GM12878 (cell line): ENCODE results near the gene MRPS27. TPM values are rescaled to one million over a fixed set of nuclear protein-coding genes. Genes with fewer than 3 reads are reported as not detected.

Experiments used
- ATAC-seq: fragments of 200-7000 bp; cut with Tn5 transposase; 3 replicates; pipeline ENCODE4 v1.9.1; 2020; ENCODE audit warnings: mild to moderate bottlenecking, moderate library complexity
- BruUV-seq: library from RNA; stranded (reverse); fragments of 400-500 nt; replicated peaks from 2 replicates; lab custom pipeline; 2021; lab: Mats Ljungman, UMichigan
- CTCF ChIA-PET: fragments of 300-600 bp; sonication (Branson Sonifier 250); formaldehyde crosslinking; extraction: SDS; loops from one replicate; lab custom pipeline; 2021; ENCODE audit warnings: inconsistent platforms; lab: Yijun Ruan, JAX
- POLR2A ChIA-PET: fragments of 350-600 bp; formaldehyde crosslinking; extraction: SDS; loops from one replicate; lab custom pipeline; 2021; ENCODE audit warnings: inconsistent platforms; lab: Charles Lee
- RAD21 ChIA-PET: fragments of 300-600 bp; sonication (Branson Sonifier 250); formaldehyde crosslinking; loops from one replicate; lab custom pipeline; 2023; ENCODE audit warnings: antibody characterized with exemption; ENCODE audit not compliant: unreplicated experiment; lab: Charles Lee
- SMC1A ChIA-PET: fragments of 300-600 bp; sonication (Branson Sonifier 250); formaldehyde crosslinking; loops from one replicate; lab custom pipeline; 2023; ENCODE audit not compliant: unreplicated experiment, uncharacterized antibody; lab: Charles Lee
- DNase-seq: peaks from one replicate; pipeline ENCODE4 v3.0.0-alpha.2; 2011; ENCODE audit warnings: low read depth, low spot score
- FAIRE-seq: peaks from 3 replicates; lab custom pipeline; 2011; peaks lifted over from hg19 to GRCh38; lab: Jason Lieb, UNC
- H2AFZ ChIP-seq: 2 replicates; pipeline ENCODE4 v1.6.0; 2011; ENCODE audit warnings: low read depth, low read length, control low read depth; ENCODE audit not compliant: control insufficient read depth
- H3K27ac ChIP-seq: 2 replicates; pipeline ENCODE4 v1.5.1; 2011; ENCODE audit warnings: control low read depth; ENCODE audit not compliant: control insufficient read depth, insufficient read depth
- H3K27me3 ChIP-seq, 2 experiments: replicated peaks in 1 of 2; 2 replicates each; pipeline versions ENCODE4 v1.6.0 to v1.6.1; 2011; ENCODE audit warnings: low read length in 1 of 2; ENCODE audit not compliant: control insufficient read depth in 2 of 2, insufficient read depth in 2 of 2
- H3K36me3 ChIP-seq, 2 experiments: 2 replicates each; pipeline ENCODE4 v1.5.1; 2011; ENCODE audit warnings: low read length in 1 of 2; ENCODE audit not compliant: control insufficient read depth in 2 of 2, insufficient read depth in 2 of 2
- H3K4me1 ChIP-seq: 2 replicates; pipeline ENCODE4 v1.6.1; 2011; ENCODE audit warnings: mild to moderate bottlenecking, low read length, moderate library complexity, mixed read lengths; ENCODE audit not compliant: control insufficient read depth, insufficient read depth
- H3K4me2 ChIP-seq: 2 replicates; pipeline ENCODE4 v1.6.0; 2011; ENCODE audit warnings: control low read depth; ENCODE audit not compliant: control insufficient read depth, insufficient read depth
- H3K4me3 ChIP-seq: fragments of 200-600 bp; sonication (generic); 2 replicates; pipeline ENCODE4 v1.5.1; 2016
- H3K79me2 ChIP-seq: 2 replicates; pipeline ENCODE4 v1.6.0; 2011; ENCODE audit warnings: low read length; ENCODE audit not compliant: control insufficient read depth, insufficient read depth
- H3K9ac ChIP-seq: 2 replicates; pipeline ENCODE4 v1.8.0; 2011; ENCODE audit warnings: low read length, control low read depth, mixed read lengths; ENCODE audit not compliant: control insufficient read depth, insufficient read depth
- H3K9me3 ChIP-seq: replicated peaks from 3 replicates; pipeline ENCODE4 v1.5.1; 2011; ENCODE audit warnings: mild to moderate bottlenecking, low read length; ENCODE audit not compliant: control insufficient read depth, insufficient read depth
- H4K20me1 ChIP-seq: 2 replicates; pipeline ENCODE4 v1.6.0; 2011; ENCODE audit not compliant: control insufficient read depth, insufficient read depth
- MEF2A ChIP-seq: IDR thresholded peaks from 2 replicates; pipeline ENCODE4 v1.6.1; 2011; ENCODE audit warnings: low read depth, mild to moderate bottlenecking, low read length, moderate library complexity; ENCODE audit not compliant: insufficient read depth
- SMAD1 ChIP-seq: fragments of 450-650 bp; IDR thresholded peaks from 2 replicates; pipeline ENCODE4 v1.6.1; 2018; ENCODE audit warnings: mild to moderate bottlenecking, low read depth; ENCODE audit not compliant: partially characterized antibody
- WGBS: methylation state at CpG from one replicate; pipeline ENCODE4 v1.1.6; 2016; ENCODE audit warnings: low lambda C conversion rate; ENCODE audit not compliant: insufficient replicate concordance, insufficient coverage; ENCODE audit errors: missing lambda C conversion rate; 5-methylcytosine and 5-hydroxymethylcytosine counted together
- in situ Hi-C: fragments of 300-500 bp; cut with MboI; formaldehyde crosslinking; loops from 9 replicates; pipeline ENCODE4 v1.14.3; 2018; ENCODE audit warnings: mixed read lengths
- intact Hi-C: fragments of 100-400 bp; cut with micrococcal nuclease; formaldehyde crosslinking; loops from one replicate; pipeline ENCODE4 v1.14.2; 2022; ENCODE audit not compliant: unreplicated experiment
- polyA plus RNA-seq, 11 experiments: library from polyadenylated mRNA; depleted of rRNA in 4 of 11; unstranded in 6 of 11; stranded (reverse) in 5 of 11; fragments of >200 nt; fragmentation: Nextera tagmentation in 4 of 11; fragmentation: Illumina TruSeq in 1 of 11; extraction: Ambion mirVana in 4 of 11; extraction: Trizol in 1 of 11; gene quantifications; 1 replicate in 1 of 11; 2 replicates in 10 of 11; pipeline versions ENCODE4 v1.2.1 to v1.2.3, GENCODE V29; 2011 to 2016; ENCODE audit warnings: inconsistent platforms in 2 of 11, missing spikeins in 2 of 11, low read depth in 1 of 11
- total RNA-seq, 4 experiments: library from RNA; depleted of rRNA in 3 of 4; stranded (reverse); fragments of >200 nt in 3 of 4; fragmentation: Illumina TruSeq in 1 of 4; extraction: Trizol in 1 of 4; gene quantifications; 2 replicates each; pipeline versions ENCODE4 v1.2.1 to v1.2.3, GENCODE V29; 2013 to 2021
- TF ChIP-seq, protein P1 (sequence below), 3 experiments: IDR thresholded peaks in 2 of 3; conservative IDR thresholded peaks in 1 of 3; 2 replicates each; pipeline ENCODE4 v1.5.1; 2011; ENCODE audit warnings: low read depth in 3 of 3, low read length in 3 of 3, mild to moderate bottlenecking in 3 of 3, control low read depth in 2 of 3, moderate library complexity in 2 of 3, inconsistent platforms in 1 of 3, mixed read lengths in 1 of 3; ENCODE audit not compliant: control insufficient read depth in 2 of 3, insufficient read depth in 1 of 3; ENCODE audit errors: extremely low read depth in 1 of 3

Gene MRPS27
- total and polyA plus RNA-seq, 10 of the 15 experiments (the other 5 are each of a cell fraction or from before 2014, with no cell fraction given), result 61.0 to 128 (median 93.0) TPM

DNA sequence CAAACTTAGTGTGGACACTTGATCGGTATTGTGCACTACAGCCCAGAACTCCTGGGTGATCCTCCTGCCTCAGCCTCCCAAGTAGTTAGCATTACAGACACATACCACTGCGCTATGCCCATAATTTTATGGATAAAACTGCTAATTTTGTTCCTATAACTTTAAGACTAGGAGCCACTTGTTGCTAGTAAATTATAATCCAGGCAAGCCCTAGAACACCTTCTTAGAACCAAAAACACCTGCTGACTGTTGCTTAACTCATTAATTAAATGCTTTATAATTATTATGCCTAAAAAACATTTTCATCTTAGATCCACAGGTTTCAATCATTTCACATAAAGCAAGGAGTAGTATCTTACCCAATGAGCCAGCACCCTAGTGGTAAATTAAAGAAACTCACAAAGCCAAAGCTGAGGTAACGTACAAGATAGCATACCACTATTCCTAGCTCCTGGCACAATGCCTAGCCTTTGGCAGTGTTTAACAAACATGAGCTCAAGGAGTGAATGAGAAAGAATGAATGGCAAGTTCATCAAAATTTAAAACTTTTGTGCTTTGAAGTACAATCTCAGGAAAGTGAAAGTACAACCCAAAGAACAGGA lies 5.4 kb downstream of the MRPS27 start:
- no TSS peak for BruUV-seq
- in situ Hi-C loops (no loop called here), intact Hi-C loops (no loop called here)
- Histone ChIP-seq H3K27me3 (no peaks in the 10 kb centered on the region), H3K9me3 (no peaks in the 10 kb centered on the region), H3K36me3 (peaks cover 1 to 23% of the 10 kb centered on the region in 2 experiments; a peak in 2 of 4 replicates), H3K4me2 (peak overlapping the region; percentile 44; the same call in 1 of the 2 replicates), H3K9ac (no peak overlapping the region; the same call in 1 of the 2 replicates), H4K20me1 (no peaks in the 10 kb centered on the region), H3K27ac (no peak overlapping the region), H2AFZ (no peak overlapping the region; the same call in 1 of the 2 replicates), H3K4me3 (no peak overlapping the region), H3K4me1 (no peaks in the 10 kb centered on the region), H3K79me2 (peaks cover 44% of the 10 kb centered on the region)
- TF ChIP-seq MEF2A, result no peak
- TF ChIP-seq, protein P1, sequence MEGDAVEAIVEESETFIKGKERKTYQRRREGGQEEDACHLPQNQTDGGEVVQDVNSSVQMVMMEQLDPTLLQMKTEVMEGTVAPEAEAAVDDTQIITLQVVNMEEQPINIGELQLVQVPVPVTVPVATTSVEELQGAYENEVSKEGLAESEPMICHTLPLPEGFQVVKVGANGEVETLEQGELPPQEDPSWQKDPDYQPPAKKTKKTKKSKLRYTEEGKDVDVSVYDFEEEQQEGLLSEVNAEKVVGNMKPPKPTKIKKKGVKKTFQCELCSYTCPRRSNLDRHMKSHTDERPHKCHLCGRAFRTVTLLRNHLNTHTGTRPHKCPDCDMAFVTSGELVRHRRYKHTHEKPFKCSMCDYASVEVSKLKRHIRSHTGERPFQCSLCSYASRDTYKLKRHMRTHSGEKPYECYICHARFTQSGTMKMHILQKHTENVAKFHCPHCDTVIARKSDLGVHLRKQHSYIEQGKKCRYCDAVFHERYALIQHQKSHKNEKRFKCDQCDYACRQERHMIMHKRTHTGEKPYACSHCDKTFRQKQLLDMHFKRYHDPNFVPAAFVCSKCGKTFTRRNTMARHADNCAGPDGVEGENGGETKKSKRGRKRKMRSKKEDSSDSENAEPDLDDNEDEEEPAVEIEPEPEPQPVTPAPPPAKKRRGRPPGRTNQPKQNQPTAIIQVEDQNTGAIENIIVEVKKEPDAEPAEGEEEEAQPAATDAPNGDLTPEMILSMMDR (IDR thresholded peaks at IDR 0.05 in 2 of 3, conservative IDR thresholded peaks at IDR 0.05 in 1 of 3; ENCODE audit: control insufficient read depth in 2 of 3, extremely low read depth in 1 of 3, insufficient read depth in 1 of 3, low read depth in 3 of 3, low read length in 3 of 3), result peak in 1 of 3 experiments; percentile 17; a peak in 2 of 6 replicates
- ATAC-seq, result peak; percentile 63
- DNase-seq, result no peak
- ChIA-PET RAD21 (interaction anchor here (1.0 to 1.5 kb wide), 2 partner anchors 10 to 22 kb away, joined by 3 read pairs; no protein-coding TSS in a partner anchor), SMC1A (interaction anchor here (1.1 to 2.3 kb wide), 8 partner anchors 9 to 209 kb away, joined by 3 to 11 read pairs (median 3); no protein-coding TSS in a partner anchor), POLR2A (interaction anchor here (1.0 kb wide), 1 partner anchor 534 kb away, joined by 3 read pairs; no protein-coding TSS in a partner anchor), CTCF (interaction anchor here (1.2 to 2.1 kb wide), 5 partner anchors 26 to 532 kb away, joined by 3 to 7 read pairs (median 4); no protein-coding TSS in a partner anchor)
- no peak for FAIRE-seq
- WGBS, result 94% methylated on average over 3 of the region's 3 CpGs

DNA sequence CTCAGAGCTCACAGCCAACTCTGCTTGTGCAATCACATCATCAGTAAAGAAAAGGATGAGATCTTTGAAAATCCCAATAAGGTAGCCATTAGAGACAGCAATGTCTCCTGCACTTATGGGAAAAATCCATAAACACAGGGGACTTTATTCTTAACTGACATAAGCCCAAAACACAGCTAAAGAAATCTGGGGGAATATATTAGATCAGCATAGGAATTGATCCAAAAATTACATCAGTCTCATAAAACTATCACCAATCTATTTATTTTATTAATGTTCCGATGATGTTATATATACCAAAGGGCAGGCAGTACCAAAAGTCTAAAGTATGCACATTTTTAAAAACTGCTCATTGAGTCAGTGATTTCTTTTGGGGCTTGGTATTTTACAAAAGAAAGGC lies 6.9 kb downstream of the MRPS27 start:
- Histone ChIP-seq H3K4me2 (no peak overlapping the region), H3K36me3 (peaks cover 1 to 28% of the 10 kb centered on the region in 2 experiments; a peak in 2 of 4 replicates), H3K9ac (no peak overlapping the region), H3K79me2 (peaks cover 31% of the 10 kb centered on the region), H3K27me3 (no peaks in the 10 kb centered on the region), H3K4me1 (peaks cover 5% of the 10 kb centered on the region), H2AFZ (no peak overlapping the region), H3K27ac (no peak overlapping the region), H4K20me1 (no peaks in the 10 kb centered on the region), H3K4me3 (no peak overlapping the region), H3K9me3 (no peaks in the 10 kb centered on the region)
- POLR2A ChIA-PET, result no interaction called here
- no peak for TF ChIP-seq SMAD1
- ATAC-seq, result no peak
- CTCF ChIA-PET, result interaction anchor here (1.4 kb wide), 1 partner anchor 531 kb away, joined by 3 read pairs; no protein-coding TSS in a partner anchor
- RAD21 ChIA-PET, result interaction anchor here (1.0 kb wide), 1 partner anchor 81 kb away, joined by 3 read pairs; no protein-coding TSS in a partner anchor
- FAIRE-seq, result no peak
- in situ Hi-C loops, result no loop called here
- DNase-seq, result no peak
- SMC1A ChIA-PET, result no interaction called here
- intact Hi-C loops, result no loop called here
- 100% methylated on average over 1 of the region's 1 CpG for WGBS
- no TSS peak for BruUV-seq
